GM21825 (cell line): ENCODE results near the gene CARD9.

Experiments used
- ATAC-seq: cut with Tn5 transposase; IDR thresholded peaks from one replicate; pipeline ENCODE4 v1.9.1; 2021; ENCODE audit warnings: mild to moderate bottlenecking, moderate library complexity; ENCODE audit not compliant: unreplicated experiment

The CARD9 gene

GRCh38 chr9:136337416-136338395 lies 35.8 kb downstream of the CARD9 start:
- no peak for ATAC-seq

GRCh38 chr9:136336881-136337280 lies 36.6 kb downstream of the CARD9 start:
- ATAC-seq: no peak

- no peak for ATAC-seq
These were observed 37.2 kb downstream of the CARD9 start for GRCh38 chr9:136336156-136336870.

GRCh38 chr9:136335296-136336155 lies 37.9 kb downstream of the CARD9 start:
- ATAC-seq: no peak

- no peak for ATAC-seq
These were observed 38.9 kb downstream of the CARD9 start for GRCh38 chr9:136334541-136334940.

GRCh38 chr9:136333486-136333885 lies 40.0 kb downstream of the CARD9 start:
- ATAC-seq: no peak

- ATAC-seq: no peak
These were observed 40.4 kb downstream of the CARD9 start for GRCh38 chr9:136333045-136333444.

GRCh38 chr9:136332482-136332983 lies 40.9 kb downstream of the CARD9 start:
- ATAC-seq: no peak

- ATAC-seq: no peak
These were observed 41.6 kb downstream of the CARD9 start for GRCh38 chr9:136331556-136332481.

GRCh38 chr9:136331030-136331429 lies 42.4 kb downstream of the CARD9 start:
- no peak for ATAC-seq

GRCh38 chr9:136330406-136330990 lies 43.0 kb downstream of the CARD9 start:
- no peak for ATAC-seq

GRCh38 chr9:136329636-136330405 lies 43.6 kb downstream of the CARD9 start:
- no peak for ATAC-seq

- ATAC-seq: no peak
These were observed 44.2 kb downstream of the CARD9 start for GRCh38 chr9:136329211-136329627.

GRCh38 chr9:136328622-136329041 lies 44.8 kb downstream of the CARD9 start:
- no peak for ATAC-seq

GRCh38 chr9:136328011-136328621 lies 45.4 kb downstream of the CARD9 start:
- no peak for ATAC-seq

GRCh38 chr9:136327304-136327974 lies 46.0 kb downstream of the CARD9 start, which contains the start of gene GPSM1:
TSS of gene GPSM1 (plus strand) at chr9:136327539. CDS start at chr9:136327696, 157 bp downstream.
- ATAC-seq: no peak

GRCh38 chr9:136326761-136327303 lies 46.6 kb downstream of the CARD9 start:
- no peak for ATAC-seq
